Measurements from ENCODE around the gene HYCC1.

HYCC1 gene

GRCh38 chr7:23016345-23017253 lies 2.7 kb upstream of the HYCC1 start:
- no peak for FAIRE-seq

GRCh38 chr7:23014681-23015080 lies 751 bp upstream of the HYCC1 start:
- FAIRE-seq: no peak

DNA sequence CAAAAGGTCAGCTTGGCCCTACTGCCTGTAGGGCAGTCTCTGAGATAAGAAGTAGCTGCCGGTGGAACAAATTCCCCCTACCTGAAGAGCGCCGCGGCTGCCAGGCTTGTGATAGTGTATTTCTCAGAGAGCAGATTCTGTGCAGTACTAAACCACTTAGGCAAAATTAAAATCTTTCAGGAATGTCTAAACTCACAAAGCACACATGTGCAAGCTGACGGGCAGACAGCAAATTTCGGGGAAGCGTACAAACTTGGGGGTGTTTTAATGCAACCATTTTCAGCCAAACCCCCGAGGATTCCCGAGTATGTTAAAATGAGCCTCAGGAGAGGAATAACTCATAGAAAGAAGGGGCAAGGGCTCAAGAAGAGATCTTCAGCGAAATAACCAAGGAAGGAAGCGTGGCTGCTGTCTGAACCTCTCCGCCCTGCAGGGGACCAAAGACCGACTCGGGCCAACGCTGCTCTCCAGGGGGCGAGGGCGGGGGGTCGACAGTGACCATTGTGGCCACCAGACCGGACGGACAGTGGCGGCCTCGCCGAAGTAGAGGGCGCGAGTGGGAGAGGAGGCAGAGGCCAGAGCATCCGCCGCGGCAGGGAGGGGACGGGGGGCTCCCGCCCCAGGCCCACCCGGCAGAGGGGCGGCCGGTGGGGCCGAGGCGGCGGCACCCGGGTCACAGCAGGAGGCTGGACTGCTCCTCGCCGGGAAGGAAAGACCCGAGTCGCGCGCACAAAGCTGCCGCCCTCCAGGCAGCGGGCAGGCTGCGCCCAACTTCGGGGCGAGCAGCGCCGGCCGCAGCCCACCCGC lies 819 bp downstream of the HYCC1 start:
- no peak for FAIRE-seq

GRCh38 chr7:23012186-23012585 lies 1.7 kb downstream of the HYCC1 start:
- no peak for FAIRE-seq

DNA sequence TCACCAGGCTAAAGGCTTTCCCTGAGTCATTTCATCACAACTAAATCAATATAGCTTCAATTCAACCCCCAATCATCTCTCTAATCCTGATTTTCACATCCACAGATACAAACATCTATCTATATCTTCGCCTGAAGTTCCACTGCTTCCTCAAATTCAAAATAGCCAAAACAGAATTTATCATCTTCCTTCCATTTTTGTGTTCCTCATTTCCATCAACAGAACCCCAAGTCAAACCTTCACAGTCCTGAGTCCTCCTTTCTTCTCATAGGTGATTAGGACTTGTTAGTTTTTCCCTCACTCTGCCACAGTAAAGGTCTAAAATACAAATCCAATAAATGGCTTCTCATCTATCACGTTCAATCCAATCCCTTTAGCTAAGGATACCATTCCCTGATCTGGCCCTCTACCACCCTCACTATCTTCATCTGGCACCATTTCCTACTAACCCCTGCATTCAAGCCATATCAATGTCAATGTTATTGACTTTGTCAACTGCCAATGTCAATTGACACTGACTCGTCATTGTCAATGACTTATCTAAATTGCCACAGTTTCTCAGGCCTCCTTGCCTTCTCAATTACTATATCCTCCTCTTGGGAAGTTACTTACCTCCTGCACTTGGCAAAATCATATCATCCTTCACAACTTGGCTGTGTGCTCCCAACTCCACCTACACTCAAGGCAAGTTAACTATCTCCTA lies 2.6 kb downstream of the HYCC1 start:
- FAIRE-seq: no peak

GRCh38 chr7:23009303-23009702 lies 4.6 kb downstream of the HYCC1 start:
- no peak for FAIRE-seq

DNA sequence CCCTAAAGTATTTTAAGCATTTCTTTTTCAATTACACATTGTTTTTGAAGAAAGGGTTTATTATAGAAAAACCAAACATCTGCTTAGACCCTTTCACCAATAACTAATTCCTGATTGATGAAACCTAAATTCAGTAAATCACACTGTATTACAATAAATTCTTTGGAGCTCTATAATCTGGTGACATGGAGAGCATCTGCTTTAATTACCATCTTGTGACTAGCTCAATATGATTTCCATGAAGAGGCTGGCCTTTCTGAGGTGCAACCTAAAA lies 9.7 kb downstream of the HYCC1 start:
- FAIRE-seq: no peak

- FAIRE-seq: no peak
These were observed 10.3 kb downstream of the HYCC1 start for GRCh38 chr7:23003505-23004246.

GRCh38 chr7:23002698-23003097 lies 11.2 kb downstream of the HYCC1 start:
- FAIRE-seq: no peak

DNA sequence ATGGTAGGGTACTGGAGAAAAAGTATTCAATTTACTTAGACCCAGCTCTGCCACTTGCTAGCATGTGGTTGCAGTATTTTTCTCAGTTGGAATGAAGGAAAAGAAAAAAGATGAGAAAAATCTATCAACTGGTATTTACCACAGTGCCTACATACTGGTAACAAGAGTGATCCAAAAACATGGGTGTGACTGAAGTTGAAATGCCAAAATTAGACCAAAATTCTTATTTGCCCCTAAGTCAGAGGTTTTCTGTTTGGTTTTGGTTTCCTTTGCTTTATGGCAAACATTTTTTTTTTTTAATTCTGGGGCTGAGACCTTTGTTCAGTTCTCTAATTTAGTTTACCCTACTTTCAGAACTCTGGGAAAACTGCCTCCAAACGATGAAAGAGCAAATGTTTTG lies 12.3 kb downstream of the HYCC1 start:
- FAIRE-seq: no peak

DNA sequence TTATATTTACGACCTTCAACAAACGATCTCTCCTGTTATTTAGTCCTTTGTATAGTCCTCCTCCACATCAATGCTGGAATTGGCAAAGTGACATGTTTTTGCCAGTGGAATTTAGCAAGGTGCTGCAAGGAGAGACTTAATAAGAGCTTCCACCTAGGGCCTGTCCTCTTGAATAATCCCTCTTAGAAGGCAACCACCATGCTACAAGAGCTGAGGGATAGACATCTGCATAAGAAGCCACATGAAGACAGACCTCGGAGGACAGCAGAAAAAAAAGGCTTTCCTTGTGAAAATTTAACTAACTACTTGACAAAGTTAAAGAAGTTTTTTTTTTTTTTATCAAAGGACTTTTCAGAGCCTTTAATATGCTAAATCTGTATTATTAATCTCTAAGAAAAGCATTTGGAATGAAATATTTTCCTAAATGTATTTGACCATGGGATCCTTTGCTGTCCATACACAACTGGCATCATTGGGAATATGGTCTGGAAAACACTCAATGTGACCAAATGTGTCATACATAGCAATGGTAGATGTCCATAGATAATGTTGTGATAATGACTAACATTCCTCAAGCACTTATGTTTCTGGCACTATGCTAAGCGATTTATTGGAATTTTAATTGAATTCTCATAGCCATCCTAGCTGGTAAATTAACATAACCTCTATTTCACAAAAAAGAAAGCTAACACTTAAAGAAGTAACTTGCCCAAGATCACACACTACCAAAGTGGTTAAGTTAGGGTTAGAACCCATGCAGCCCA lies 13.2 kb downstream of the HYCC1 start:
- FAIRE-seq: no peak

DNA sequence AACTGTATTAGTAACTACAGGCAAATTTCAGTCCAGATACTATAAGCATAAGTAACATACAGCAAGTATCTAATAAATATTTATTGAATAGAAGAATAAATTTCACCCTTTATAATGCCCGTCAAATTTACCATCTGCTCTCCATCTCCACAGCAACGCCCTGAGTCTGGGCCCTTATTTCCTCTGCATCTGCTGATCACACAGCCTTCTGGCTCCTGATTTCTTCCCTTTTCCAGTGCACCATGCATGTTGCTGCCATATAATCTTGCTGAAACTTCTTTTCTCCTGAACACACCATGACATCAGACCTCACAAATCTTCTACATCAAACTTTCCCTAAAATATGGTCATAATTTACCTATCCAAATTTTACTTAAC lies 15.4 kb downstream of the HYCC1 start:
- FAIRE-seq: no peak

GRCh38 chr7:22997871-22998518 lies 15.9 kb downstream of the HYCC1 start:
- FAIRE-seq: no peak

GRCh38 chr7:22996470-22996869 lies 17.5 kb downstream of the HYCC1 start:
- no peak for FAIRE-seq

GRCh38 chr7:22995011-22995410 lies 18.9 kb downstream of the HYCC1 start:
- FAIRE-seq: no peak

GRCh38 chr7:22992874-22993840 lies 20.8 kb downstream of the HYCC1 start:
- no peak for FAIRE-seq

- no peak for FAIRE-seq
These were observed 23.4 kb downstream of the HYCC1 start for GRCh38 chr7:22990588-22990949.

GRCh38 chr7:22989643-22990587 lies 24.0 kb downstream of the HYCC1 start:
- FAIRE-seq: no peak

- FAIRE-seq: no peak
These were observed 28.5 kb downstream of the HYCC1 start for GRCh38 chr7:22985436-22985835.
